ENCODE results near the gene ZNF268. TPM values are rescaled to one million over a fixed set of nuclear protein-coding genes. Genes with fewer than 3 reads are reported as not detected.
"Not testable (repeated sequence)": the region's sequence is repeated elsewhere in the genome, so short reads cannot be mapped to it uniquely, and the experiment has no call there.

ZNF268 gene
- total RNA-seq, 1 donor from 2014 or later = 25.8 TPM

GRCh38 chr12:133222211-133222610, 40.9 kb downstream of the ZNF268 start:
- no peak for DNase-seq (ENCODE audit: low spot score)
- intact Hi-C loops (cut with DNase I) = no loop called here
- ATAC-seq = no peak

- DNase-seq (ENCODE audit: low spot score) (no peak), ATAC-seq (no peak)
- intact Hi-C loops (cut with DNase I) = no loop called here
Measured at GRCh38 chr12:133225527-133225926, 44.2 kb downstream of the ZNF268 start.

DNA sequence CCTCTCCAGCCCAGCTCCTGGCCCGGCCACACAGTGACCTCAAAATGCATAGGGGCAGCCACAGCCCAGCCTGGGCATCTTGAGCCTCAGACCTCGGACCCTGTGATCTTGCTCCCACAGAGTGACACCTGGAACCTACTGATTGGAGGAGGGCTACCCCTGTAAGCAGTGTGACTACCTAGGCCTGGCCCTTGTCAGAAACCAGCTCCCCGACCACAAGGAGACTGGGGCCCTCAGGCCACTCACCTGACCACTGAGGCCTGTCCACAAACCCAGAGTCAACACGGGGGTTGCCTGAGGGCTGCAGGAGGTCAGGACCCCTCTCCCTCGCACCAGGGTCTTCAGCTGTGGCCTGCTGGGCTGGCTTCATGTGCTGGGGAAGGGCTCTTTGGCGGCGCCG, 45.4 kb downstream of the ZNF268 start:
- DNase-seq (ENCODE audit: low spot score) (no peak), ATAC-seq (no peak)
- intact Hi-C loops (cut with DNase I) = no loop called here

DNA sequence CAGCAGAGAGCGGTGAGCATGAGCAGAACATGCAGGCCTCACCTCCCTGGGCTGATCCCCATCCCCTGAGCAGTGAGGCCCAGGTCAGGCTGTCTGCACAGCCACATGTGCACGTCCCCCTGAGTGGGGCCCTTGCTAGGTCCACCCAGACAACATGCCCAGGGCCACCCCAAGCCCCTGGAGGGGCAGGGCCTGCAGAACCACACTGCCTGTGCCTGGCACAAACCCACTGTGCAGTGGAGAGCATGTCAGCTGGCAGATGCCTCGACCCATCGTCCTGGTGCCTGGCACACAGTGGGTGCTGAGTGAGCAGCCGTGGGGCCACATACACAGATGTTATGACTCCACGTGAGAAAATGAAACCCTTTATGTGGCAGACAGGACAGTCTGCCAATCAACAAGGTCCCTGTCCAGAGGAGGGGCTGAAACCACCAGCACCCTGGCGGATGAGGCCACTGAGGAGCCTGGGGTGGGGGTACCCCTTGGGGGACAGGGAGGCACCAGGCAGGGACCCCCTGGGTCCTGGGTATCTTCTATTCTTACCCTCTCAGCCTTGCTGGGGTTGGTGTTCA, 46.1 kb downstream of the ZNF268 start:
- no peak for ATAC-seq
- DNase-seq (ENCODE audit: low spot score) = no peak
- intact Hi-C loops (cut with DNase I) = no loop called here

- intact Hi-C loops (cut with DNase I) = no loop called here
- ATAC-seq (no peak), DNase-seq (ENCODE audit: low spot score) (no peak)
Measured at GRCh38 chr12:133231001-133231400, 49.7 kb downstream of the ZNF268 start.

- DNase-seq (ENCODE audit: low spot score) (no peak), ATAC-seq (no peak)
- intact Hi-C loops (cut with DNase I) = no loop called here
Measured at GRCh38 chr12:133233006-133233405, 51.7 kb downstream of the ZNF268 start.

GRCh38 chr12:133233993-133234564, 52.8 kb downstream of the ZNF268 start:
- intact Hi-C loops (cut with DNase I) = no loop called here
- no peak for ATAC-seq
- no peak for DNase-seq (ENCODE audit: low spot score)

DNA sequence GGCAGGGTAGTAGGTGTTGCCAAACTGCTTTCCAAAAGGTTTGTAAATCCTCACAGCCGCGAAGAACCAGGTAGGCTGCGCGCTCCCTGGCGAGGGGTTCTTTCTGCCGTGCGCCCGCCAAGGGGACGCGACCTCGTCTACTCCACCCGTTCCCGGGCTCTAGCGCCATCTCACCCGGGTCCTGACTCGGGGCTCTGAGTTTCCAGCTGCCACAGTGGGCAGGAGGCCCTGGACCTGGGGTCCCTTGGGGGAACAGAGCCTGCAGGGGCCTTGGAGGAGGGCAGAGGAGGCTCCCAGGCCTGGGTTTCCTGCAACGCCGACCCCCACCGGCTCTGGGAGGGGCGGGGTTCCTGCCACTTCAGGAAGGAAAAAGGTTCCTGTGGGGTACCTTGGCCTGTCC, 53.7 kb downstream of the ZNF268 start:
- intact Hi-C loops (cut with DNase I) = no loop called here
- no peak for ATAC-seq
- DNase-seq (ENCODE audit: low spot score) = no peak

DNA sequence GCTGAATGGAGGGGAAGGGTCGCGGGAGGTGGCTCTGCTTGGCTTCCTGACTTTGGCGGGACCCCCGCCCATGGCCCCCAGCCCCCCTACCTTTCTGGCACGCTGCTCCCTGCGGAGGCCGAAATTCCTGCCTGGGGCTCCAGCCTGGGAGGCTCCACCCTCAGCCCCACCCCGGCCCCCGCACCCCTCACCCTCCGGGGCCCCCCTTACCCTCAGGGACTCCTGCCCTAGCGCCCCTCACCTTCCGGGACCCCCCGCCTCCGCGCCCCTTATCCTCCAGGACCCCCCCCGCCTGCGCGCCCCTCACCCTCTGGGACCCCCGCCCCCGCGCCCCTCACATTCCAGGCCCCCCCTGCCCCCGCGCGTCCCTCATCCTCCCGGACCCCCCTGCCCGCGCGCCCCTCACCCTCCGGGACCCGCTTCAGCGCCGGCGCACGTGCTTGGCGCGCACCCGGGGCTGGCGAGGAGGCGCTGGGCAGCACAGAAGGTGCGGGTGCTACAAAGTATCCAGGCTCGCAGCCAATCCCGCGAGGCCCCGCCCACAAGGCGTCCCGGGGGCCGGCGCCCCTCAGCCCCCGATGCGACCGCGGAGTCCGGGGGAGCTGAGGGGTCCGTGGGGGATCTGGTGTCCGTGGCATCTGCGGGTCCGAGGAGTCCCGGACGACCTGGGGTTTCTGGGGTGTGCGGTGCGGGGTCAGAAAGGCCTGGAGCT, 54.3 kb downstream of the ZNF268 start, which contains the start of gene ANHX:
ANHX (minus strand) TSS at position 477 of the 712 bp plus-strand sequence. CDS start 1,521 bp downstream, outside the sequence.
- no peak for ATAC-seq
- no peak for DNase-seq (ENCODE audit: low spot score)
- intact Hi-C loops (cut with DNase I) = no loop called here

- DNase-seq (ENCODE audit: low spot score) = no peak
- intact Hi-C loops (cut with DNase I) = no loop called here
Measured at GRCh38 chr12:133236144-133236543, 54.8 kb downstream of the ZNF268 start.

DNA sequence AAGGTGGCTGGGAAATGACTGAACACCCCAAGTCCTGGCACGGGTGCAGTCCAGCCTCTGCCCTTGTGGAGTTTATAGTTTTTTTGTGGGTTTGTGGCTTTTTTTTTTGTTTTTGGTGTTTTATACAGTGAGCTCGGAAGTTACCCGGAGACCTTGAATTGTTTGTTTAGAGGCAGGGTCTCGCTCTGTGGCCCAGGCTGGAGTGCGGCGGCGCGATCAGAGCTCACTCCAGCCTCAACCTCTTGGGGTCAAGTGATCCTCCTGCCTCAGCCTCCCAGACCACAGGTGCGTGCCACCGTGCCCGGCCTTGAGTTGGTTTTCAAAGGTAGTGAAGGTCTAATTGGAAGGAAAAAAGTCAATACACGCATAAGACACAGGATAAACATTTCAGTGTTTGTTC, 55.3 kb downstream of the ZNF268 start:
- DNase-seq (ENCODE audit: low spot score) (no peak), ATAC-seq (no peak)
- intact Hi-C loops (cut with DNase I) = no loop called here

More at GRCh38 chr12:133236144-133236543, 54.8 kb downstream of the ZNF268 start:
- no peak for ATAC-seq

DNA sequence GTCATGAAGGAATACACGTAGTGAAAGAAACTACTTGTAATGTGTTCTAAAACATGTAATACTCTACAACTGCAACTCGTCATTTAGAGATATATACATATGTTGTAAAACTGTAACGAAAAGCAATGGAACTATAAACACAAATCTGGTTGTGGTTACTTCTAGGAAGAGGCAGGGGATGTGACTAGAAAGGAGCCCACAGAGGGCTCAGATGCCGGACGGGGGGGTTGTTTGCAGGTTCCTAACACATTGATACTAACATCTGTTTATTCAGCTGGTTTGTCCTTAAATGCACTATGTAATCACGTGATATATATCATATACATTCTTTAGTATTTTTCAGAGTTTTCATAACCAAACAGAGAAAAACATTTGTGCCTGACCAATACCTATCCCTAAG, 70.4 kb downstream of the ZNF268 start:
- intact Hi-C loops (cut with DNase I) = no loop called here
- ATAC-seq (no peak), DNase-seq (ENCODE audit: low spot score) (no peak)

- ATAC-seq; DNase-seq (ENCODE audit: low spot score); intact Hi-C loops (cut with DNase I): not testable (repeated sequence)
Measured at GRCh38 chr12:133255833-133256232, 74.5 kb downstream of the ZNF268 start.

- no peak for DNase-seq (ENCODE audit: low spot score)
- intact Hi-C loops (cut with DNase I) = no loop called here
- no peak for ATAC-seq
Measured at GRCh38 chr12:133256321-133256720, 75.0 kb downstream of the ZNF268 start.

DNA sequence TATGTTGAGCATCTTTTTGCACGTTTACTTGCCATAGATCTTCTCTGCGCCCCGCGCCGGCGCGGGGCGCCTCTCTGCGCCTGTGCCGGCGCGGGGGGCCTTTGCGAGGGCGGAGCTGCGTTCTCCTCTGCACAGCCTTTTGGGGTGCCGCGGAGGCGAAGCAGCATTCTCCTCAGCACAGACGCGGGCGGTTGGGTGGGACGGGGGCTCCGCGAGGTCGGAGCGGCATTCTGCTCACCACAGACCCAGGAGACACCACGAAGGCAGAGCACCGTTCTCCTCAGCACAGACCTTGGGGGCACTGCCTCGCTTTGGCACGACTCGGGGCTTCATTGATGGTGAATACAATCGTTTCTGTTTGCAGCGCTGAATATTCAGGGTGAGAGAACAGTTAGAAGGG, 82.9 kb downstream of the ZNF268 start:
- ATAC-seq (no peak), DNase-seq (ENCODE audit: low spot score) (no peak)
- intact Hi-C loops (cut with DNase I) = no loop called here

Other genes with a start within 250 kb of the ZNF268 start
- 19.4 TPM for gene ZNF605, start 225.2 kb upstream of the ZNF268 start, total RNA-seq
- gene ZNF26, start 195.1 kb upstream of the ZNF268 start, total RNA-seq = 18.0 TPM
- 39.3 TPM for gene ZNF84, start 144.0 kb upstream of the ZNF268 start, total RNA-seq
- 17.6 TPM for gene ZNF140, start 100.6 kb upstream of the ZNF268 start, total RNA-seq
- gene ZNF891, start 51.2 kb upstream of the ZNF268 start, total RNA-seq = 5.5 TPM
- gene ZNF10, start 50.9 kb upstream of the ZNF268 start, total RNA-seq = 15.1 TPM
- gene ANHX, start 54.4 kb downstream of the ZNF268 start, total RNA-seq = not detected

Data from sciatic nerve (tissue), 2 donors.